Activated naive CD8-positive, alpha-beta T cell treated with anti-CD3 and anti-CD28 coated beads, Interleukin-2, amount 50 U/mL, for 24 hours (primary cell): Measurements from ENCODE around the gene ASS1.
A peak's percentile ranks its signal among the peaks of the same experiment; 100 is the strongest.

Source experiments
- ATAC-seq: fragments of 150-1000 bp; cut with Tn5 transposase; one replicate; pipeline ENCODE4 v1.10.0; 2021
- DNase-seq: peaks from one replicate; pipeline ENCODE4 v3.0.0; 2021
- H3K27ac Mint-ChIP-seq: one replicate; pipeline ENCODE4 v1.8.0; 2021; ENCODE audit warnings: mild to moderate bottlenecking, mixed read lengths
- H3K27me3 Mint-ChIP-seq: one replicate; pipeline ENCODE4 v1.8.0; 2021; ENCODE audit warnings: mixed read lengths
- H3K36me3 Mint-ChIP-seq: one replicate; pipeline ENCODE4 v1.8.0; 2021; ENCODE audit warnings: low read depth, mixed read lengths
- H3K4me1 Mint-ChIP-seq: one replicate; pipeline ENCODE4 v1.8.0; 2021; ENCODE audit warnings: mixed read lengths
- H3K4me3 Mint-ChIP-seq: one replicate; pipeline ENCODE4 v1.8.0; 2021; ENCODE audit warnings: mild to moderate bottlenecking, moderate library complexity, mixed read lengths
- H3K9me3 Mint-ChIP-seq: one replicate; pipeline ENCODE4 v1.8.0; 2021; ENCODE audit warnings: mixed read lengths

The ASS1 gene

GRCh38 chr9:130425741-130426466 lies 18.9 kb upstream of the ASS1 start:
- Mint-ChIP-seq H3K27me3 (peaks cover 4% of the 10 kb centered on the region), H3K36me3 (no peaks in the 10 kb centered on the region), H3K4me3 (no peak overlapping the region), H3K4me1 (no peaks in the 10 kb centered on the region), H3K9me3 (no peaks in the 10 kb centered on the region), H3K27ac (no peak overlapping the region)
- DNase-seq (no peak), ATAC-seq (no peak)

DNA sequence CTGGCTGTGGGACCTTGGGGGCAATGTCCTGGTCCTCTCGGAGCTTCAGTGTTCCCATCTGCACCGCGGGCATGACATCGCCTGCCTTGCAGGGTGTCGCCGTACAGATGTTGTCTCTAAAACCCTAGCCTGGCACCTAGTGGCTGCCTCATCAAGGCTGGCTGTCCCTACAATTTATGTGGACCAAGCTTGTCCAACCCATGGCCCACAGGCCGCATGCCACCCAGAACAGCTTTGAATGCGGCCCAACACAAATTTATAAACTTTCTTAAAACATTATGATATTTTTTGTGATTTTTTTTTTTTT lies 18.3 kb upstream of the ASS1 start:
- H3K9me3 Mint-ChIP-seq, result no peaks in the 10 kb centered on the region
- H3K27ac Mint-ChIP-seq, result no peak overlapping the region
- H3K4me3 Mint-ChIP-seq, result no peak overlapping the region
- DNase-seq (no peak), ATAC-seq (no peak)
- H3K4me1 Mint-ChIP-seq, result no peaks in the 10 kb centered on the region
- no peaks in the 10 kb centered on the region for H3K36me3 Mint-ChIP-seq
- peaks cover 4% of the 10 kb centered on the region for H3K27me3 Mint-ChIP-seq

- DNase-seq, result no peak
- ATAC-seq, result no peak
- no peaks in the 10 kb centered on the region for H3K4me1 Mint-ChIP-seq
- H3K36me3 Mint-ChIP-seq, result no peaks in the 10 kb centered on the region
- no peak overlapping the region for H3K4me3 Mint-ChIP-seq
- no peak overlapping the region for H3K27ac Mint-ChIP-seq
- H3K9me3 Mint-ChIP-seq, result no peaks in the 10 kb centered on the region
- H3K27me3 Mint-ChIP-seq, result peaks cover 4% of the 10 kb centered on the region
Observed at GRCh38 chr9:130426883-130427282, 17.9 kb upstream of the ASS1 start.

- Mint-ChIP-seq H3K4me3 (no peak overlapping the region), H3K27ac (no peak overlapping the region), H3K4me1 (no peaks in the 10 kb centered on the region), H3K36me3 (no peaks in the 10 kb centered on the region), H3K9me3 (no peaks in the 10 kb centered on the region), H3K27me3 (peaks cover 5% of the 10 kb centered on the region)
- ATAC-seq (no peak), DNase-seq (no peak)
Observed at GRCh38 chr9:130427326-130427725, 17.4 kb upstream of the ASS1 start.

GRCh38 chr9:130428086-130428665 lies 16.6 kb upstream of the ASS1 start:
- Mint-ChIP-seq H3K9me3 (no peaks in the 10 kb centered on the region), H3K27me3 (peaks cover 13% of the 10 kb centered on the region), H3K36me3 (no peaks in the 10 kb centered on the region), H3K4me1 (no peaks in the 10 kb centered on the region), H3K4me3 (no peak overlapping the region), H3K27ac (no peak overlapping the region)
- DNase-seq (no peak), ATAC-seq (no peak)

DNA sequence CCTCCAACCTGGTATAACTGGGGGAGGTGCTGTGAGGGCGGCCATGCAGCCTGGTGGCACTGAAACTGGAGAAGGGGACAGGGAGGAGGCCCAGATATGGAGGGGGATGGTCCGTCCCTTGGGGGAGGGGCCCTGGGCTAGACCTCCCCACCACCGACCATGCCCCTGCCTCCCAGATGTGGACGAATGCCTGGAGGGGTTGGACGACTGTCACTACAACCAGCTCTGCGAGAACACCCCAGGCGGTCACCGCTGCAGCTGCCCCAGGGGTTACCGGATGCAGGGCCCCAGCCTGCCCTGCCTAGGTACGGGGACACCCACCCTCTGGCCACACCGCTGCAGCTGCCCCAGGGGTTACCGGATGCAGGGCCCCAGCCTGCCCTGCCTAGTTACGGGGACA lies 15.4 kb upstream of the ASS1 start:
- DNase-seq (no peak), ATAC-seq (no peak)
- no peak overlapping the region for H3K27ac Mint-ChIP-seq
- H3K4me1 Mint-ChIP-seq, result no peaks in the 10 kb centered on the region
- H3K9me3 Mint-ChIP-seq, result no peaks in the 10 kb centered on the region
- H3K4me3 Mint-ChIP-seq, result no peak overlapping the region
- H3K36me3 Mint-ChIP-seq, result no peaks in the 10 kb centered on the region
- H3K27me3 Mint-ChIP-seq, result peaks cover 21% of the 10 kb centered on the region

DNA sequence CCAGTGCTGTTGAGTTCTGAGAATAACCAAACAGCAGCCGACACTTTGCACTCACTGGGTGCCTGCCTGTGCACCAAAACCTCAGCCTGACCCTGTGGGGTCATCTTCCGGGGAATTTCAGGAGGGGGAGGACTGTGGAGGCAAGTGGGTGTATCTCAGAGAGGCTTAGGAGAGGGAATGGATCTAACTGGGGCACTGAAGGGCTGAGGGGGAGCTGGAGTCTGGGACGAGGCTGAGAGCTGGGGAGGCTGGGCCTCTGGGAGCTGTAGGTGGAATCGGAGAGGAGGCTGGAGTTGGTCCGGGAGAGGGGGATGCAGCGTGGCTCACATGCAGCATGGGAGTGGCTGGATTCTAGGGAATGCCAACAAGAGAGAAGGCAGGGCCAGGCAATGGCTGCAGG lies 14.9 kb upstream of the ASS1 start:
- Mint-ChIP-seq H3K4me1 (no peaks in the 10 kb centered on the region), H3K9me3 (no peaks in the 10 kb centered on the region), H3K27ac (no peak overlapping the region), H3K4me3 (no peak overlapping the region), H3K36me3 (no peaks in the 10 kb centered on the region), H3K27me3 (peaks cover 24% of the 10 kb centered on the region)
- ATAC-seq, result no peak
- DNase-seq, result no peak

GRCh38 chr9:130430232-130430631 lies 14.5 kb upstream of the ASS1 start:
- ATAC-seq (no peak), DNase-seq (no peak)
- Mint-ChIP-seq H3K27me3 (peaks cover 27% of the 10 kb centered on the region), H3K4me3 (no peak overlapping the region), H3K27ac (no peak overlapping the region), H3K4me1 (no peaks in the 10 kb centered on the region), H3K9me3 (no peaks in the 10 kb centered on the region), H3K36me3 (no peaks in the 10 kb centered on the region)

GRCh38 chr9:130430734-130431535 lies 13.8 kb upstream of the ASS1 start:
- ATAC-seq, result no peak
- peaks cover 32% of the 10 kb centered on the region for H3K27me3 Mint-ChIP-seq

GRCh38 chr9:130431536-130432303 lies 13.0 kb upstream of the ASS1 start:
- Mint-ChIP-seq H3K9me3 (no peaks in the 10 kb centered on the region), H3K27ac (no peak overlapping the region), H3K27me3 (peaks cover 35% of the 10 kb centered on the region), H3K4me1 (no peaks in the 10 kb centered on the region), H3K4me3 (no peak overlapping the region), H3K36me3 (no peaks in the 10 kb centered on the region)
- DNase-seq (no peak), ATAC-seq (no peak)

More at GRCh38 chr9:130430734-130431535, 13.8 kb upstream of the ASS1 start:
- DNase-seq, result no peak
- Mint-ChIP-seq H3K4me3 (no peak overlapping the region), H3K36me3 (no peaks in the 10 kb centered on the region), H3K27ac (no peak overlapping the region), H3K4me1 (no peaks in the 10 kb centered on the region), H3K9me3 (no peaks in the 10 kb centered on the region)

DNA sequence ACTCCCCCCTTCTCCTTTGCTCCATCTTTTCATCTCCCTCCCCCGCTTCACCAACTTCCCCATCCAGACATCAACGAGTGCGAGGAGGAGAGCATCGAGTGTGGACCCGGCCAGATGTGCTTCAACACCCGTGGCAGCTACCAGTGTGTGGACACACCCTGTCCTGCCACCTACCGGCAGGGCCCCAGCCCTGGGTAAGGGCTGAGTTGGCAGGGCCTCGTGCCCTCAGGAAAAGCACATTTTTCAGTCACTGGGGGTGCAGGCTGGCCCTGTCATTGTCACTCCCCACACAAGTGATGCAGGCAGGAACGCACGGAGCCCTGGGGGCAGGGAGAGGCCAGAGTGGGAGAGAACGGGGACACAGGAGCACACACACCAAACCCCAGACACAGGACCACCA lies 12.4 kb upstream of the ASS1 start:
- Mint-ChIP-seq H3K4me3 (no peak overlapping the region), H3K27me3 (peaks cover 38% of the 10 kb centered on the region), H3K9me3 (no peaks in the 10 kb centered on the region), H3K4me1 (no peaks in the 10 kb centered on the region), H3K36me3 (no peaks in the 10 kb centered on the region), H3K27ac (no peak overlapping the region)
- no peak for ATAC-seq
- no peak for DNase-seq

DNA sequence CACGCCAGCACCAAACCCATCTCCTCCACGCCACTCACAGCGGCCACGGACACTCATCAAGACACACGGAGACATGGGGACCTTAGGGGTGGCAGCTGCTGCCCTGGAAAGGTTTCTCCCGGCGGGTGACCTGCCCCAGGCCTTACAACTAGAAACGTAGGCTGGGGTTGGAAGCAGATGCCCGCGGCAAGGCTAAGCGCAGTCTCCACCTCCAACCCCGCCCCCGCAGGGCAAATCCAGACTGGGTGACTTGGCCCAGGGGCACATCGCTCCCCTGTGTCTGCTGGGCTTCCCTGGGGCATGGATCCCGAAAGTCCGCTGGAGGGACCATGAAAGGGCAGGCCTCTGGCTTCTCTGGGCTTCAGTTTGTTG lies 12.0 kb upstream of the ASS1 start:
- no peaks in the 10 kb centered on the region for H3K4me1 Mint-ChIP-seq
- H3K9me3 Mint-ChIP-seq, result no peaks in the 10 kb centered on the region
- H3K27ac Mint-ChIP-seq, result no peak overlapping the region
- H3K4me3 Mint-ChIP-seq, result no peak overlapping the region
- H3K27me3 Mint-ChIP-seq, result peaks cover 40% of the 10 kb centered on the region
- DNase-seq (no peak), ATAC-seq (no peak)
- H3K36me3 Mint-ChIP-seq, result no peaks in the 10 kb centered on the region

GRCh38 chr9:130433168-130433946 lies 11.4 kb upstream of the ASS1 start:
- no peak overlapping the region for H3K4me3 Mint-ChIP-seq
- ATAC-seq (peak; percentile 74), DNase-seq (peak; percentile 59)
- peaks cover 40% of the 10 kb centered on the region for H3K27me3 Mint-ChIP-seq
- H3K27ac Mint-ChIP-seq, result no peak overlapping the region
- H3K4me1 Mint-ChIP-seq, result no peaks in the 10 kb centered on the region
- no peaks in the 10 kb centered on the region for H3K36me3 Mint-ChIP-seq
- no peaks in the 10 kb centered on the region for H3K9me3 Mint-ChIP-seq

DNA sequence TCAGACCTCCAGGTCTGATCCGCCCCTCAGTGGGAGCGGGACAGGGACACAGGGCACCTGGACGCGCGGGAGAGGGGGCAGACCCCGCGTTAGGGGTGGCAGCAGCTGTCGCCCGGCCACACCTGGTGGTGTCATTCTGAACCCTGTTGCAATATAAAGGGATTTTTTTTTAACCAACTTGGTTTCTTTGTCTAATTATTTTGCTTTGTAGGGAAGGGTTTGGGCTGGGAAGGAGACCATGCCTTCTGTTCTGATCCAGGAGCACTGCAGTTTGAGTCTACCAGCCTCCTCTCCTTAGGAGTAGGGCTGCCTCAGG lies 10.9 kb upstream of the ASS1 start:
- H3K27ac Mint-ChIP-seq, result no peak overlapping the region
- no peak for ATAC-seq
- H3K27me3 Mint-ChIP-seq, result peaks cover 42% of the 10 kb centered on the region
- no peaks in the 10 kb centered on the region for H3K9me3 Mint-ChIP-seq
- no peaks in the 10 kb centered on the region for H3K36me3 Mint-ChIP-seq
- DNase-seq, result no peak
- no peak overlapping the region for H3K4me3 Mint-ChIP-seq
- H3K4me1 Mint-ChIP-seq, result no peaks in the 10 kb centered on the region
